HepG2 (cell line): ENCODE measurements around the gene ZNF169. TPM values are rescaled to one million over a fixed set of nuclear protein-coding genes. Genes with fewer than 3 reads are reported as not detected.

Source experiments
- ATF2 ChIP-seq: sonication (generic); formaldehyde crosslinking; IDR thresholded peaks from 2 replicates; pipeline ENCODE4 v1.4.0; 2020; ENCODE audit warnings: missing genetic modification reagents
- CENPX ChIP-seq: sonication (generic); formaldehyde crosslinking; IDR thresholded peaks from 2 replicates; pipeline ENCODE4 v1.9.0; 2021; ENCODE audit warnings: mild to moderate bottlenecking, missing genetic modification reagents, moderate library complexity
- DR1 ChIP-seq: sonication (generic); formaldehyde crosslinking; IDR thresholded peaks from 2 replicates; pipeline ENCODE4 v1.8.0; 2021; ENCODE audit warnings: mild to moderate bottlenecking, missing genetic modification reagents, inconsistent platforms
- NKX3-1 ChIP-seq: sonication (generic); formaldehyde crosslinking; IDR thresholded peaks from 2 replicates; pipeline ENCODE4 v1.5.0; 2020; ENCODE audit warnings: missing genetic modification reagents
- RBM39 ChIP-seq: fragments of 200-400 bp; formaldehyde crosslinking; IDR thresholded peaks from one replicate; pipeline ENCODE4 v1.6.1; 2018; ENCODE audit warnings: antibody characterized with exemption, mild to moderate bottlenecking, low read depth, low read length; ENCODE audit not compliant: poor library complexity, severe bottlenecking
- RCOR2 ChIP-seq: IDR thresholded peaks from 2 replicates; pipeline ENCODE4 v1.6.1; 2016; ENCODE audit warnings: missing biosample characterization, missing genetic modification reagents
- RXRA ChIP-seq: sonication (generic); formaldehyde crosslinking; IDR thresholded peaks from 2 replicates; pipeline ENCODE4 v1.5.1; 2020; ENCODE audit warnings: missing genetic modification reagents
- SMARCE1 ChIP-seq: fragments of 450-650 bp; IDR thresholded peaks from 2 replicates; pipeline ENCODE4 v1.6.1; 2017; ENCODE audit warnings: borderline replicate concordance
- ZKSCAN5 ChIP-seq: sonication (generic); formaldehyde crosslinking; IDR thresholded peaks from 2 replicates; pipeline ENCODE4 v1.5.1; 2020; ENCODE audit warnings: mild to moderate bottlenecking, missing genetic modification reagents
- ZKSCAN8 ChIP-seq: IDR thresholded peaks from 2 replicates; pipeline ENCODE4 v1.6.1; 2016; ENCODE audit warnings: borderline replicate concordance, missing genetic modification reagents, missing compliant biosample characterization
- ZNF496 ChIP-seq: sonication (generic); formaldehyde crosslinking; IDR thresholded peaks from 2 replicates; pipeline ENCODE4 v1.8.1; 2023; ENCODE audit warnings: mild to moderate bottlenecking, moderate library complexity, missing genetic modification reagents; ENCODE audit not compliant: insufficient replicate concordance
- ZNF563 ChIP-seq: sonication (generic); formaldehyde crosslinking; IDR thresholded peaks from 2 replicates; pipeline ENCODE4 v1.8.0; 2022; ENCODE audit warnings: mild to moderate bottlenecking, moderate library complexity, missing genetic modification reagents
- ZNF713 ChIP-seq: sonication (generic); formaldehyde crosslinking; IDR thresholded peaks from 2 replicates; pipeline ENCODE4 v1.4.0; 2020; ENCODE audit warnings: mild to moderate bottlenecking, missing genetic modification reagents
- ZNF775 ChIP-seq: sonication (generic); formaldehyde crosslinking; IDR thresholded peaks from 2 replicates; pipeline ENCODE4 v1.4.0; 2020; ENCODE audit warnings: missing genetic modification reagents, mild to moderate bottlenecking, moderate library complexity, borderline replicate concordance
- ZNF878 ChIP-seq: sonication (generic); formaldehyde crosslinking; IDR thresholded peaks from 2 replicates; pipeline ENCODE4 v1.8.1; 2023; ENCODE audit warnings: mild to moderate bottlenecking, missing genetic modification reagents, moderate library complexity
- polyA plus RNA-seq, 8 experiments: library from polyadenylated mRNA; depleted of rRNA in 3 of 8; stranded (reverse) in 7 of 8; unstranded in 1 of 8; fragments of >200 nt; fragmentation: Illumina TruSeq in 4 of 8; extraction: Trizol in 4 of 8; gene quantifications; 2 replicates each; pipeline versions ENCODE4 v1.2.1 to v1.2.3, GENCODE V29; 2011 to 2016; ENCODE audit warnings: low read depth in 4 of 8, missing spikeins in 1 of 8, mixed read lengths in 1 of 8; ENCODE audit not compliant: insufficient read depth in 1 of 8
- total RNA-seq, 5 experiments: library from RNA; depleted of rRNA; stranded (reverse); fragments of >200 nt; fragmentation: Illumina TruSeq; extraction: Trizol; gene quantifications; 2 replicates each; pipeline ENCODE4 v1.2.3, GENCODE V29; 2016; ENCODE audit warnings: low read depth in 1 of 5
- TF ChIP-seq, protein P1 (sequence below): sonication (generic); formaldehyde crosslinking; IDR thresholded peaks from 2 replicates; pipeline ENCODE4 v1.5.0; 2020; ENCODE audit warnings: mild to moderate bottlenecking, missing genetic modification reagents, borderline replicate concordance
- TF ChIP-seq, protein P2 (sequence below), 2 experiments: sonication (generic) in 1 of 2; formaldehyde crosslinking in 1 of 2; IDR thresholded peaks; 2 replicates each; pipeline versions ENCODE4 v1.6.1 to v1.9.0; 2014 to 2022; ENCODE audit warnings: antibody characterized with exemption in 1 of 2, borderline replicate concordance in 1 of 2, inconsistent platforms in 1 of 2, low read depth in 1 of 2, missing genetic modification reagents in 1 of 2

The ZNF169 gene
- total and polyA plus RNA-seq, 2 of the 13 experiments (the other 11 are each of a cell fraction or from before 2014, with no cell fraction given): 2.1 to 6.3 TPM

DNA sequence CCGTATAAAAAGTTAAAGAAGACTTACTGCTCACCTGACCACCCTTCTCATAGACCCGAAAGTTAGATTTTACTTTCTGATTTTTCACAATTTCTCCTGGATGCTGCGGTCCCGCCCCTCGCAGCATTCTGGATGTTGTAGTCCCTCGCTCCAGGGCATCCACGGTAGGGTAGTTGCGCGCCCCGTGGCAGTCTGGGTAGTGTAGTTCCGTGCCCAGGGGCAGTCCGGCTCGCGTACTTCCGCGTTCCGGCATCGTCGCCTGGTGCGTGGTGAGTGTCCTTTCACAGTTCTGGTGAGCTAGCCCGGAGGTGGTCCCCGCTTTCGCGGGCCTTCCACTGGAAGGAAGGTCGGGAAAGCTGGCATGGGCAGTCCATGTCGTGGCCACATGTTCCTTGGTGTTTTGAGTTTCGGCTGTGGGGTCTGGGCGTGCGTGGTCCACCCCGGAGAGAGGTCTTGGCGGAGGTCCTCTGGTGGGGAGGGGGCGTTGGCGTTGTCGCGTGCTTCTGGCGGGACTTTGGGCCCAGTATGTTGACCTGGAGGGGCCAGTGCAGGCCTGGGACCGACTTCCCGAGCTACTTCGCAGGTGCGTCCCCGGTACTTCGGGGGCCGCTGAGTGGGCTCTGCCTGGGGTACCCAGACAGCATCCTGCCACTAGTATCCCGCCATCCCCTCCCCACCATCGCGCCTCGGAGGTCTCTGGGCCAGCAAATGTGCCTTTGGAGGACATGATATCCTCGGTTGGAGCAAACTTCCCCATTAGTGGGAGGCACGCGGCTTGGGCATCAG, at the start of gene ZNF169 (continued):
- TF ChIP-seq RXRA (CRISPR knock-in tag) (peak; percentile 52; the same call in 1 of the 2 replicates), RCOR2 (no peak), ATF2 (CRISPR knock-in tag) (0 out of 2 replicates have a peak, but pooled peaks have one; percentile 26), ZNF713 (no peak), RBM39 (peak; percentile 47), ZNF496 (CRISPR knock-in tag) (no peak), ZKSCAN8 (CRISPR knock-in tag) (peak; percentile 37; the same call in 1 of the 2 replicates), DR1 (CRISPR knock-in tag) (0 out of 2 replicates have a peak, but pooled peaks have one; percentile 23), ZKSCAN5 (CRISPR knock-in tag) (no peak), ZNF563 (CRISPR knock-in tag) (no peak), NKX3-1 (CRISPR knock-in tag) (no peak), SMARCE1 (no peak), CENPX (no peak), ZNF878 (no peak), ZNF775 (CRISPR knock-in tag) (no peak)
- TF ChIP-seq, protein P1, sequence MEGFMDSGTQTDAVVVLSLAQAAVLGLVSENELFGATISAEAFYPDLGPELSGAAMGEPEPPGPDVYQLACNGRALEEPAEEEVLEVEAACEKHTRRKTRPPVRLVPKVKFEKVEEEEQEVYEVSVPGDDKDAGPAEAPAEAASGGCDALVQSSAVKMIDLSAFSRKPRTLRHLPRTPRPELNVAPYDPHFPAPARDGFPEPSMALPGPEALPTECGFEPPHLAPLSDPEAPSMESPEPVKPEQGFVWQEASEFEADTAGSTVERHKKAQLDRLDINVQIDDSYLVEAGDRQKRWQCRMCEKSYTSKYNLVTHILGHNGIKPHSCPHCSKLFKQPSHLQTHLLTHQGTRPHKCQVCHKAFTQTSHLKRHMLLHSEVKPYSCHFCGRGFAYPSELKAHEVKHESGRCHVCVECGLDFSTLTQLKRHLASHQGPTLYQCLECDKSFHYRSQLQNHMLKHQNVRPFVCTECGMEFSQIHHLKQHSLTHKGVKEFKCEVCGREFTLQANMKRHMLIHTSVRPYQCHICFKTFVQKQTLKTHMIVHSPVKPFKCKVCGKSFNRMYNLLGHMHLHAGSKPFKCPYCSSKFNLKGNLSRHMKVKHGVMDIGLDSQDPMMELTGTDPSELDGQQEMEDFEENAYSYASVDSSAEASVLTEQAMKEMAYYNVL (CRISPR knock-in tag): 0 out of 2 replicates have a peak, but pooled peaks have one; percentile 53
- TF ChIP-seq, protein P2, sequence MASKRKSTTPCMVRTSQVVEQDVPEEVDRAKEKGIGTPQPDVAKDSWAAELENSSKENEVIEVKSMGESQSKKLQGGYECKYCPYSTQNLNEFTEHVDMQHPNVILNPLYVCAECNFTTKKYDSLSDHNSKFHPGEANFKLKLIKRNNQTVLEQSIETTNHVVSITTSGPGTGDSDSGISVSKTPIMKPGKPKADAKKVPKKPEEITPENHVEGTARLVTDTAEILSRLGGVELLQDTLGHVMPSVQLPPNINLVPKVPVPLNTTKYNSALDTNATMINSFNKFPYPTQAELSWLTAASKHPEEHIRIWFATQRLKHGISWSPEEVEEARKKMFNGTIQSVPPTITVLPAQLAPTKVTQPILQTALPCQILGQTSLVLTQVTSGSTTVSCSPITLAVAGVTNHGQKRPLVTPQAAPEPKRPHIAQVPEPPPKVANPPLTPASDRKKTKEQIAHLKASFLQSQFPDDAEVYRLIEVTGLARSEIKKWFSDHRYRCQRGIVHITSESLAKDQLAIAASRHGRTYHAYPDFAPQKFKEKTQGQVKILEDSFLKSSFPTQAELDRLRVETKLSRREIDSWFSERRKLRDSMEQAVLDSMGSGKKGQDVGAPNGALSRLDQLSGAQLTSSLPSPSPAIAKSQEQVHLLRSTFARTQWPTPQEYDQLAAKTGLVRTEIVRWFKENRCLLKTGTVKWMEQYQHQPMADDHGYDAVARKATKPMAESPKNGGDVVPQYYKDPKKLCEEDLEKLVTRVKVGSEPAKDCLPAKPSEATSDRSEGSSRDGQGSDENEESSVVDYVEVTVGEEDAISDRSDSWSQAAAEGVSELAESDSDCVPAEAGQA (IDR thresholded peaks at IDR 0.05; ENCODE audit: low read depth): 0 out of 2 replicates have a peak, but pooled peaks have one; percentile 43
- TF ChIP-seq, protein P2 (CRISPR knock-in tag; IDR thresholded peaks at IDR 0.05; ENCODE audit: borderline replicate concordance): no peak
